ENCODE data around the gene TMEM222.
"Not testable (repeated sequence)": the region's sequence is repeated elsewhere in the genome, so short reads cannot be mapped to it uniquely, and the experiment has no call there.

TMEM222 gene

DNA sequence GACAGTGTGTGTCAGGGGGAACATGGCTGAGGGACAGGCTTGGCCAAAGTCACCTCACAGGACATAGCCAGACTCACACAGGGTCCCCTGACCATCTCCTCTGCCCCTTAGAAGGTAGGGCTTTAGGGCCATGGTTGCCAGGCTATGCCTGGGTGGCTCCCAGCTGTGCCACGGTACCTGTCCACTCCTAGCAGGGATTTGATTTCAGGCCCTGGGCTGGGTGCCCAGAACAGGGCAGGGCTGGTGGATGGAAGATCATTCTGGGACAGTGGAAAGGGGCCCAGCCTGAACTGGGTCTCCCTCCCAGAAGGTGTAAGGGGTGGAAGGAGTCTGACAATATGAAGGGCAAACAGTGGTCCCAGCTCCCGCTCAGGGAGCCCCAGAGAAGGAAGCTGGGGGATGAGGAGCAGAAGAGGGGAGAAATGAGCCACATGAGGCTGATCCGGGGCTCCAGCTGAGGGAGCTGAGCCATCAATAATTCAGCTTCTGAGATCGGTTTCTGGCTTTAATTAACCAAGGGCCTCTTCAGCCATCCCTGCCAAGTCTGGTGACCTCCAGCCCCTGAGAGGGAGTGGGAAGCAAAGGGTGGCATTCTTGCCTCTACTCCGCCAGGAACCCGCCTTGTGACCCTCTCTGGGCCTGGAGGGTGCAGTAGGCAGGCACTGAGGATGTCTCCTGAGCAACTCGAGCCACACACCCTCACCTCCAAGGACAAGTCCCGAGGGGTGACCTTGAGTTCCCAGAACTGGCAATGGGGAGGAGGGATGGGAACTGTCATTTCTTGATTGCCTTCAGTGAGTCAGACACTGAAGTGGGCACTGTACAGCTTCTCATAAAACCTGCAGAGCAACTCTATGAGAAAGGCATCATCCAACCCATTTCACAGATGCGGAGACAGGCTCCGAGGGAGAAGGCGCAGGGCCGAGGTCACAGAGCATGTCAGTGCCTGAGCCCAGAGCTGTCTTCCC is 59.1 kb downstream of the TMEM222 start:
- no peak for DNase-seq

DNA sequence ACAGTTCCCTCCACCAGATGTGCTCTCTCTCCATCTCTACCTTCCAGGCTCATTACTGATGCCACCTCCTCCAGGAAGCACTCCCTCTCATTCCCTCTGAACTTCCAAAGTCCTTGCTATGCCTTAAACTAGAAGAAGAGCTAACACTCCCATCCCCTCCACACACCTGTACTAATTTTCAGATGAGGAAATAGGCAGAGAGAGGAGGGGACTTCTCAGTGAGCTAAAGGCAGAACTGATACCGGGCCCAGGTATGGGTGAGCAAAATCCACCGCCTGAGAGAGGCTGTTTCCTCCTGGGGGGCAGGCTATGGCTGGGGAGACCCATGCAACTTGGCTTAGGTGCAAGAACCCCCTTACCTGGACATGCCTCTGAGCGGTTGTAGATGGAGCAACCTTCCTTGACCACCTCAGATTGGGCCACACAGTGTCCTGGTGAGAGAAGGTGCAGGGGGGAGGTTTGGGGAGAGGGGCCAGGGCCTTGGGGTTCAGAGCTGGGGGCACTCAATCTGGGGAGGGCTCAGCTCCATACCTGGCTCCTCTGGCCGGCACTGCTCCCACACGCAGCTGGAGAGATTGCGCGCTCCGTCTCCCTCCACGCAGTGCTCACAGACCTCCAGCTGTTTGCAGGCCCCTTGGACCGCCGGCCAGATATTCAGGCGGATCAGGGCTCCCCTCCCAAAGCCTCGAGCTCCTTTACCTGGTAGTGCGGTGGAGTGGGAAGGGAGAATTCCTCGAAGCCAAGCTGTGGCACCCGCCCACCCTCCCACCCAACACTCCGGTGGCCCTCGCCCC is 60.2 kb downstream of the TMEM222 start:
- no peak for DNase-seq

DNA sequence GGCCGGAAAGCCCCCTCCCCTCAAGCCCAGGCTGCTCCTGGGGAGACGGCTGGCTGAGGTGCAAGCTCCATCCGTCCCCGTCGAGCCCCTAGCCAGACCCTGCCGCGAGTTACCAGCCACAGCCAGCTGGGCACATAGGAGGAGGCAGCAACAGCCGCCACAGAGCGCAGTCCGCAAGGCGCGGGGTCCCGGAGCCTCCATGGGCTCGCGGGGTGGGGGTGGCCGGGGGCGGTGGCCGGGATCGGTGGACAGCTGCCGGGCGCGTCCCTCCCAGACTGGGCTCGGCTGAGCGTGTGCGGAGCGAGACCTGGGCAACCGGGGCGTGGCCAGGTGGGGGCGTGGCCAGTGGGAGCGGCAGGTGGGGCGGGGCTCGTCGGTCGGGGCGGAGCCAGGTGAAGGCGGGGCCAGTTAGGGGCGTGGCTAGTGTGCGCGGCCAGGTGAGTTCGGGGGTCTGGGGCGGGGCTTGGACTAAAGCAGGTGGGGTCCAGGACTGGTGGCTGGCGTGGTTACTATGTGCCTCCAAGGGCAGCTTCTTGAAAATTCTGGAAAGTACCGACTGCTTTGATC is 61.2 kb downstream of the TMEM222 start, which contains the start of gene CD164L2:
Gene CD164L2 (minus strand): TSS at position 295 of the 567 bp plus-strand sequence. CDS start 94 bp downstream, at position 201.
- no peak for DNase-seq

DNA sequence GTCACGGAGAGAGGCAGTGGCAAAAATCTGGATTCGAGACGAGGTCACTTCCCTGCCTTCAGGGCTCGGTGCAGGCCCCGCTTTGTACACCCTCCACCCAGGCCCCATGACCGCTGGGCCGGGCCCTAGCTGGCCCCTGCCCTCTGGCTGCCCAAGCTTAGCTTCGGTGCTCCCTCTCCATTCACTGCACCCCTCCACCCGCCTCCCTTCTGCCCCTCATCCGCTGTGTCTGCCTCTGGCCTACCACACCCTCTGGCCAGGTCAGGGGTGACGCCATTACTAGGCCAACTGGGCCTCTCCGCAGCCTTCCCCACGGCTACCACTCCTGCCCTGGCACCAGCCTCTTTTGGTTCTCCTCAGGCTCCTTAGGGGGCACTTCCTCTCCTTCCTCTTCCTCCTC is 61.7 kb downstream of the TMEM222 start:
- DNase-seq: no peak

DNA sequence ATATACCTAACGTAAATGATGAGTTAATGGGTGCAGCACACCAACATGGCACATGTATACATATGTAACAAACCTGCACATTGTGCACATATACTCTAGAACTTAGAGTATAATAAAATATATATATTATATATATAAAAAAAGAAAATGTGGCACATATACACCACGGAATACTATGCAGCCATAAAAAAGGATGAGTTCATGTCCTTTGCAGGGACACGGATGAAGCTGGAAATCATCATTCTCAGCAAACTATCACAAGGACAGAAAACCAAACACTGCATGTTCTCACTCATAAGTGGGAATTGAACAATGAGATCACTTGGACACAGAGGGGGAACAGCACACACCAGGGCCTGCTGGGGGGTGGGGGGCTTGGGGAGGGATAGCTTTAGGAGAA is 62.8 kb downstream of the TMEM222 start:
- DNase-seq: not testable (repeated sequence)

All from hematopoietic multipotent progenitor cell treated with erythropoietin and hydrocortisone succinate and interleukin-3 and kit ligand, for 8 days (in vitro differentiated cells).